ENCODE measurements around the gene WDR82.

The WDR82 gene

GRCh38 chr3:52278510-52279069 is at the start of gene WDR82:
TSS of gene WDR82 (minus strand) at chr3:52278649. CDS start at chr3:52278361, 288 bp downstream.
- in situ Hi-C loops (cut with HindIII; ENCODE audit: low sequenced_read_pairs) = loop anchor here (5.0 kb wide), 1 partner anchor 59 kb away; no protein-coding TSS in a partner anchor

- in situ Hi-C loops (cut with HindIII; ENCODE audit: low sequenced_read_pairs) = no loop called here
These were observed 49.2 kb upstream of the WDR82 start for GRCh38 chr3:52327486-52328290.

GRCh38 chr3:52326976-52327375 is 48.5 kb upstream of the WDR82 start:
- in situ Hi-C loops (cut with HindIII; ENCODE audit: low sequenced_read_pairs) = no loop called here

GRCh38 chr3:52325686-52326085 is 47.2 kb upstream of the WDR82 start:
- in situ Hi-C loops (cut with HindIII; ENCODE audit: low sequenced_read_pairs) = no loop called here

GRCh38 chr3:52324676-52325075 is 46.2 kb upstream of the WDR82 start:
- in situ Hi-C loops (cut with HindIII; ENCODE audit: low sequenced_read_pairs) = no loop called here

DNA sequence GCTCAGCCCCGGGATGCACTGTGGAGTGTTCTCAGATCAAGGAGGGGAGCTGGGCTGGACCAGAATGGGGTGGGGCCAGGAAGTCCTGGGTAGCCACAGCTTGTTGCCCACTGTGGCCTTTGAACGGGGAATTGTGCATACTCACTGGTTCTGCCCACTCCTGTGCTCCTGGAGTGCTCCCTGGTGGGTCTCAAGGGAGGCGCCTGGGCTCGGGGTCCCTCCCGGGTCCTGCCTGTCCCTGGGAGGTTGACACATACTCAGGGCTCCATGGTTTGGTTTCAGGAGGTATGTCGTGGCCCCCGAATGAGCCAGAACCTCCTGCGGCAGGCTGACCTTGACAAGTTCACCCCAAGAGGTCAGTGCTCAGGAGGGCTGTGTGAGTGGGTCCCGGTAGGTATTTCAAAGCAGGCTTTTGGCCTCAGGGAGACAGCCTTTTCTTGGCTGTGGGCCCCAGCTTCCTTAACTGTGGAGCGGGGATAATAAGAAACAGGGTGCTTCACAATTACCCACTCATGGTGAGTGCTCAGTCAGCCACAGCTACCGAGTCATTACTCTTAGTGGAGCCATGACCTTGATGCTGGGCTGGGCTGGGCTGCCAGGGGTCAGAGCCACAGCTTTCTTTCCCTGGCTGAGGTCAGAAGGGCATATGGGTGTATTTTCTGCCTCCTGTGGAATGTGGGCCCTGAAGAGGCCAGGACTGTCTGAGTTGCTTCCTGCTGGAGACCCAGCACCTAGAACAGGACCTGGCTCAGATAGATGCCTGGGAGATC is 45.3 kb upstream of the WDR82 start:
- in situ Hi-C loops (cut with HindIII; ENCODE audit: low sequenced_read_pairs) = no loop called here

DNA sequence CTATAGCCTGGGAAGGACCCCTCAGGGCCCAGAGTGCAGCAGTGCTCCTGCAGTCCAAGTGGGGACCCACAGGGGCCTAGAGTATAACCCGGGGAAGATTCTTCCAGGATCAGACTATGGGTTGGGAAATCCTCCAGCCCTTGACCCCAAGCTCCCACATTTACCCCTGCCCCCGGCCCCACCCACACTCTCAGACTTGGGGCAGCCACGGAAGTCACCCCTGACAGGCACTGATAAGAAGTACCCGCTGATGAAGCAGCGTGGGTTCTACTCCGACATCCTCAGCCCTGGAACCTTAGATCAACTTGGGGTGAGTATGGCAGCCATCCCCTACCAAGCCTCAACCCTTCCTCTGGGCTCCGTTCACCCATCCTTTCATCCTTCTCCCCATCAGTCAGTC is 44.0 kb upstream of the WDR82 start:
- in situ Hi-C loops (cut with HindIII; ENCODE audit: low sequenced_read_pairs) = no loop called here

DNA sequence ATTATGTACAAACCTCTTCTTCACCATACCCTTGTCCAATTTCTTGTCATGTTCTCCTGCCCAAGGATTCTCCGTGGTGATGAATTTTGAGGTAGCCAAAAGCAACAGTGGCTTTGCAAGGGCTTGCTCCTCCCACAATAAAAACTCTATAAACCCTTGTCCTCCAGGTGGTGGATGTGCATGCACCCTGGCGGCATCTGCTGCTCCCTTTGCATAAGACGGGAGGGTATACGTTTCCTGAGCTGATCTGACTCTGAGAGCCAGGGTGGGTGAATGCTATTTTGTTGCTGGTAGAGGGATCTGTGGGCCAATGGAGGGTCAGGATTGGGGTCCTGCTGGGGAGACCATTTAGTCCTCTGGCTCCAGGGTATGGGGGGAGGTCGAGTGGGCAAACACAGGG is 43.0 kb upstream of the WDR82 start:
- in situ Hi-C loops (cut with HindIII; ENCODE audit: low sequenced_read_pairs) = no loop called here

- in situ Hi-C loops (cut with HindIII; ENCODE audit: low sequenced_read_pairs) = no loop called here
These were observed 41.6 kb upstream of the WDR82 start for GRCh38 chr3:52319921-52320595.

DNA sequence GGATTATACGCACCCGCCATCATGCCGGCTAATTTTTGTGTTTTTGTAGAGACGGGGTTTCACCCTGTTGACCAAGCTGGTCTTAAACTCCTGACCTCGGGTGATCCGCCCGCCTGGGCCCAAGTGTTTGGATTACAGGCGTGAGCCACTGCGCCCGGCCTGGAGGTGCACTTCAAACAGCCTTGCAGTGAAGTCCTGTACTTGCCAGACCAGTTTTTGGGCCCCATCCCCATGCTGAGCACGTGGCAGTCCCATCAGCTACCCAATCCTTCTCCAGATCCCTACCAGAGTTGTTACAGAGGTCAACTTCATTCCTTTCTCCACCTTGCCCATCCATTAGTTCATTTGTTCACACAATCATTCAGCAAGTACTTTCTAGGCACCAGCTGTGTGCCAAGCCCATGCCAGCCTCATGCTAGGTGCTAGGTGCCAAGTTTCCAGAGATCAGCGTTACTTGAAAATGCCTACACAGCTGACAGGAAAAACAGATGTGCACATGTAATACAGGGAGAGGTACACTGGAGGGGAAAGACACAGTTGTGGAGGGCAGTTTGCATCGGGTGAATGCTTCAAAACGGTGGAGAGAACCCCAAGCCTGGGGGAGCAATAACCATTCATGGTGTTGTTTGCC is 39.9 kb upstream of the WDR82 start:
- in situ Hi-C loops (cut with HindIII; ENCODE audit: low sequenced_read_pairs) = no loop called here

- in situ Hi-C loops (cut with HindIII; ENCODE audit: low sequenced_read_pairs) = no loop called here
These were observed 39.0 kb upstream of the WDR82 start for GRCh38 chr3:52317208-52318000.

DNA sequence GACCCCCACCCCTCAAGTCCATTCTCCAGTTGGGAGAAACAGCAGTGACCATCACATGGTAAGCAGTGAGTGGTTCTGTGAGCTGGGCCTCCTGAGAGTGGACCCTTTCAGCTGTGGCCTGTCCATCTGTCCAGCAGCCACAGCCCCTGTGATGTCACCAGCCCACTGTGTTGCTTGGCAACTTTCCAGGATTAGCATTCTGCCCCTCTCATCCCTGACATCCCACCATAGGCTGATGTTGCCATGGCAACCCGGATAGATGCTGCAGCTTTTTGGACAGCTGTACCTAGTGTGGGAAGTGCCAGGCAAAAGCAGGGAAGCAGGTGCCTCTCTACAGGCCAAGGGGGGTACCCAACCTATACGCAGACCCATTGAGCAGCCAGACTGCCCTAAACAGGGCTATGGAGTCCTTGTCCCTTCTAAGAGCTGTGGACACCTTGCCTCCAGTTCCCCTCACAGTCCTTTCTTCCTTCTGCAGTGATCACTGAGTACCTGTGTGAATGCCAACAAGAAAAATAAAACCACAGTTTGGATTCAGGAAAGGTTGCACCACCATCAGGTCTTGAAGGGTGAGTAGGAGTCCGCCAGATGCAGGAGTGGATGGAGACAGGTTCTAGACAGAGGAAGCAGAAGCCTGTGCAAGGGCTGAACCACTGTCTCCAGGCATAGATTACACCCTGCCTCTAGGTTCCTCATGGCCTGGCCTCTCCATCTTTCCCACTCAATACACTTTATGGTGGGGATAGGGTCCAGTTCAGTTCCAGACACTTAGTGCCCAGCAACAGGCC is 37.7 kb upstream of the WDR82 start, which contains the start of gene DNAH1:
Gene DNAH1, plus strand, starts transcription at position 343 of the 788 bp plus-strand sequence. CDS start 6,124 bp downstream, outside the sequence.
- in situ Hi-C loops (cut with HindIII; ENCODE audit: low sequenced_read_pairs) = no loop called here

- in situ Hi-C loops (cut with HindIII; ENCODE audit: low sequenced_read_pairs) = no loop called here
These were observed 36.6 kb upstream of the WDR82 start for GRCh38 chr3:52315006-52315405.

DNA sequence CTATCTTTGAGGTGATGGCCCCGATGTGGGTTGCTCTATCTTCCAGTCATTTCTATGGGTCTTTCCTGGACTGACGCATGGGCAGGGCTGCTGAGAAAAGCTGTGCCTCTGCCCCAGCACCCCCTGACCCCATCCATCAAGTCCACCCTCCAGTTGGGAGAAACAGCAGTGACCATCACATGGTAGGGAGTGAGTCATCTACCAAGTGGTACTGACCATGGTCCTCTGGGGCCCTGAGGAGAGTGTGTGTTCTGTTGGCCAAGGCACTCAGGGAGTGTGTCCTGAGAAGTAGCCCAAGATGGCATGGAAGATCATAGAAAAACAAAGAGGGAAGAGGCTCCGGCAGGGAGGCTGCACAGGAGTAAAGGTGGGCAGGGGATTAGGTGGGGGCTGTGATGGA is 36.0 kb upstream of the WDR82 start:
- in situ Hi-C loops (cut with HindIII; ENCODE audit: low sequenced_read_pairs) = no loop called here

DNA sequence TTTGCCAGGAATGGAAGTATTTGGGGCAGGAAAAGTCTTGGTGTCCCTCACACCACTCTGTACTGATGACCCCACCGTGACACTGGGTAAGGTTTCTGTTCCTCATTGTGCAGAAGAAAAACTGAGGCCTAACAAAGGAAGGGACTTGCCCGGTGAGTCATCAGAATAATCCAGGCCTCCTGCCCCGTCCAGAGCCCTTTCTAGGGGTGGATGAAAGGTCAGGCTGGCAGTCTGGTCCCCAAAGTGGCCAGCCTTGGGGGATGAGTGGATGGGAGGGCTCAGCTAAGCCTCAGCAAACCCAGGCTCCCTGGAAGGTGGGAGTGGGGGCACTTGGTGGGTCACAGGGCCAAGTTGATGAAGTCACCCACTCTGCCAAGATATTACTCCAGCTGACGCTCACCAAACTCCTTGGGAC is 35.3 kb upstream of the WDR82 start:
- in situ Hi-C loops (cut with HindIII; ENCODE audit: low sequenced_read_pairs) = no loop called here

DNA sequence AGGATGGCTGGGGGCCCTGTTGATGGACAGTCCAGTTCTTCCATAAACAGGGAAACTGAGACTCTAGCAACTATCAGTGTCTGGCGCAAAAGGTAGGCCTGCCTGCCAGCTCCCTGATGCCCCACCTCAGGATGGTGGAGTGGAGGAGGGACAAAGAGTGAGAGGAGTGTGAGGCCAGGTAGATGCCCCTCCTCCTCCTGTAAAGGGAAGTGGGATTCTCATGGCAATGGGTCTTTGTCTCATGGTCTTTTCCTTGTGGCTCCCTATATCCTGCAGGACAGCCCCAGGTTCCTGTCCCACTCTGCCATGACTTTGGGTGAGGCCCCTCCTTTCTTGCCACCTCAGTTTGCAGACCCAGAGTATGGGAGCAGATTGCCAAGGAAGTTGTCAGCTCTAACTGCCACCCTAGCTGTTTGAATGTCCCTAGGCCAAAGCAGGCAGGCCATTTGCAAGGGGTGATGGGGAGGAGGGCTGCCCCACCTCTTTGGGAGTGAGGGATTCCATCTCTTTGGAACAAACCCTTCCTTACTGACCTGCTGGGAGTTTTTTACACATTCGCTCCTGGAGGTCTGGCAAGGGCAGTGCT is 34.8 kb upstream of the WDR82 start:
- in situ Hi-C loops (cut with HindIII; ENCODE audit: low sequenced_read_pairs) = no loop called here

DNA sequence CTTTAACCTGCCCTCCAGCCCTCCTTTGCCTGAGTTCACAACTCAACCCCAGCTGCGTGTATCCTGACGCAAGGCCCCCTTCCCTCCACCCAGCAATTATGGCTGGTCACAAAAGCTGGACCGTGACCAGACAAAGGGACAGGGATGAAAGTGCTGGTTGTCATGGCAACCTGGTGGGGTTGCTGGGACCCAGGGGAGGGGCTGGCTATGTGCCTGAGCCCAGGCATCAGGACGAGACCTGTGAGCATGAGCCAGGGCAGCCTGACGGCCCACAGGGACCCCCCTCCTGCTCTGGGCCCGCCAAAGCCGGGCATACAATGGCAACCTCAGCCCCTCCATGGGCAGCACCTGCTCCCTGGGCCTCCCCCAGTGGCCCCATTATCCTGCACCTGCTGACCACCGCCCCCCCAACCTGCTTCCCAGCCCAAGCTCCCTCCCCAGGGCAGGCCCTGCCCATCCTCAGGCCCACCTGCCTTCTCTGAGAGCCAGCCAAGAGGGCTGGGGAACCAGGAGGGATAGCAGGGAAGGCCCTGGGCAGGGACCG is 33.2 kb upstream of the WDR82 start:
- in situ Hi-C loops (cut with HindIII; ENCODE audit: low sequenced_read_pairs) = no loop called here

- in situ Hi-C loops (cut with HindIII; ENCODE audit: low sequenced_read_pairs) = no loop called here
These were observed 32.6 kb upstream of the WDR82 start for GRCh38 chr3:52310861-52311575.

Measured in endothelial cell of hepatic sinusoid (primary cell).